ENCODE data around the gene SLC5A10. TPM values are rescaled to one million over a fixed set of nuclear protein-coding genes. Genes with fewer than 3 reads are reported as not detected.
"Not testable (repeated sequence)": the region's sequence is repeated elsewhere in the genome, so short reads cannot be mapped to it uniquely, and the experiment has no call there.

SLC5A10 gene
- total and polyA plus RNA-seq, 5 donors from 2014 or later: 0.05 to 0.23 (median 0.16) TPM; not detected in 1

DNA sequence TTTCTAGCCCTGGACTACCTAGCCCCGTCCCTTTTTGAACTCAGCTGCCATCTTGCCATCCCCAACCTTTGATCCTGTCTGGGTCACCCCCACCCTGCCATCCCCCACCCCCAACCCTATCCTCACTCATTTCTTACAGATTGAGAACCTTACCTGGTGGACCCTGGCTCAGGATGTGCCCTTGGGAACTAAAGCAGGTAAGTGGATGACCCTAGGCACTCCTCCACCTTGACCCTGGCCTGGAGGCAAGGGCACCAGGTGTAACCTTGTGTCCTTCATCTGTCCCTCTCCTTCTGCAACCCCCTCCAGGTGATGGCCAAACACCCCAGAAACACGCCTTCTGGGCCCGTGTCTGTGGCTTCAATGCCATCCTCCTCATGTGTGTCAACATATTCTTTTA, 68.1 kb downstream of the SLC5A10 start:
- ATAC-seq (ENCODE audit: low read depth in 2 of 2) (no peak), DNase-seq (no peak)
- Mint-ChIP-seq H3K36me3 (peaks cover 14% of the 10 kb centered on the region), H3K9me3 (no peaks in the 10 kb centered on the region), H3K4me3 (no peak overlapping the region), H3K4me1 (peaks cover 4 to 30% (median 11%) of the 10 kb centered on the region in 4 donors), H3K27ac (peak overlapping the region in 2 of 3 donors; percentile 20 to 80), H3K27me3 (no peaks in the 10 kb centered on the region)
- H3K4me3 ChIP-seq (ENCODE audit: low read depth, low read length): no peak overlapping the region
- H3K9me3 ChIP-seq (ENCODE audit: control insufficient read depth in 2 of 2, low read length in 2 of 2): no peaks in the 10 kb centered on the region
- no peaks in the 10 kb centered on the region for H3K27me3 ChIP-seq (ENCODE audit: control insufficient read depth, insufficient read depth, low read length)
- H3K4me1 ChIP-seq (ENCODE audit: control insufficient read depth, insufficient read depth, low read length, poor library complexity, severe bottlenecking): peaks cover 8% of the 10 kb centered on the region
- peaks cover 6% of the 10 kb centered on the region for H3K36me3 ChIP-seq (ENCODE audit: control insufficient read depth, insufficient read depth, low read length)
- no peak overlapping the region for H3K27ac ChIP-seq (ENCODE audit: insufficient read depth, low read length, poor library complexity, severe bottlenecking)

DNA sequence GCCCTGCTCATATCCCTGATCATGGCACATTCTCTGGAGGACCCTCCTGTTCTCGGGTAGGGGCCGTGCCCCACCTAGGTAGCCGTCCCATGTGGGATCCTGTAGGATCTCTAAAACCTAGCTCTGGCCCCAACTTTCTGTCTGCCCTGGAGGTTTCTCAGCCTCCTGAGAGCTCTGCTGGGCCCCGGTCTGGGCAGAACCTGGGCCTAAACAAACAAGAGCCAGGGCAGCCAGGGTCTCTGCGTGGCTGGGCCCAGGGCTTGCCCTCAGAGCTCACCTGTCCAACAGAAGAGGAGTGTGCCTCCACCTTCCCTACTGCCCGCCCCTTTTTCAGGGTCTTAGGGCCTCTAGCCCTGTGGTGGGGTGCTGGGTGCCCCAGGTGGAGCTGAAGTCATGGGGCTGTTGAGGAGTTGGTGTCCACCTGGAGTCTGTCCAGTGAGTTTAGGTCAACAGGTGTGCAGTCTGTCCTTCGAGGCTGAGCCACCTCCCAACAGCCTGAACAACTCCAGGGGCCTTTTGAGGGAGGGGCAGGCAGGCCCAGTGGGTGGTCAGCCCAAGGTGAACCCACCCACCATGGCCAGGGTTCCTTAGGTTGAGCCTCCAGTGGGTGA, 69.2 kb downstream of the SLC5A10 start:
- not testable (repeated sequence) for H3K4me1 ChIP-seq (ENCODE audit: control insufficient read depth, insufficient read depth, low read length, poor library complexity, severe bottlenecking); H3K4me3 Mint-ChIP-seq; H3K9me3 Mint-ChIP-seq; ATAC-seq (ENCODE audit: low read depth in 2 of 2); H3K27me3 Mint-ChIP-seq; H3K36me3 ChIP-seq (ENCODE audit: control insufficient read depth, insufficient read depth, low read length); H3K4me3 ChIP-seq (ENCODE audit: low read depth, low read length); H3K9me3 ChIP-seq (ENCODE audit: control insufficient read depth in 2 of 2, low read length in 2 of 2); H3K27ac ChIP-seq (ENCODE audit: insufficient read depth, low read length, poor library complexity, severe bottlenecking); H3K27me3 ChIP-seq (ENCODE audit: control insufficient read depth, insufficient read depth, low read length); DNase-seq
- peak overlapping the region in 1 of 3 donors; percentile 26 for H3K27ac Mint-ChIP-seq
- H3K36me3 Mint-ChIP-seq: peaks cover 14% of the 10 kb centered on the region
- H3K4me1 Mint-ChIP-seq: peaks cover 4 to 27% (median 9%) of the 10 kb centered on the region in 4 donors

DNA sequence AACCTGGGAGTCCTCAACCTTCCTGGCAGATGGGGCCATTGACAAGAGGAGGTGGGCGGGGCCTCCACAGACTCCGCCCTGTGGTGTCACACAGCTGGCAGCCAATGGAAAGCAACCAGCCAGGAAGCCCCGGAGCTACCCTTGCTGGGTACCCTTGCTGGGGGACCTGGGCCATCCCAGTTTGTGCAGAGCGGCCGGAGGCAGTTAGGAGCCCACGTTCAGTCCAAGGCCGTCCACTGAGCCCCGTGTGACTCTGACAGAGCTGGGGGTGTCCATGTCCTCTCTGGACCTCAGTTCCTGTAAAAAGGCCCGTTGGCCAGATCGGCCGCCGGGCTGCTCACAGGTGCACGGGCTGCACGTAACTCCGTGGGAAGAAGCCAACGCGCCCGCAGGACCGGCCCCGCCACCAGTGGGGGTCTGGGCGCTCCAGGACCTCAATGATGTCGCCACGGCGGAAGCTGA, 69.7 kb downstream of the SLC5A10 start:
- no peak overlapping the region for H3K4me3 Mint-ChIP-seq
- H3K36me3 Mint-ChIP-seq: peaks cover 14% of the 10 kb centered on the region
- no peaks in the 10 kb centered on the region for H3K27me3 Mint-ChIP-seq
- H3K9me3 ChIP-seq (ENCODE audit: control insufficient read depth in 2 of 2, low read length in 2 of 2): no peaks in the 10 kb centered on the region
- H3K27ac ChIP-seq (ENCODE audit: insufficient read depth, low read length, poor library complexity, severe bottlenecking): no peak overlapping the region
- H3K4me1 Mint-ChIP-seq: peaks cover 4 to 27% (median 9%) of the 10 kb centered on the region in 4 donors
- no peaks in the 10 kb centered on the region for H3K9me3 Mint-ChIP-seq
- no peaks in the 10 kb centered on the region for H3K27me3 ChIP-seq (ENCODE audit: control insufficient read depth, insufficient read depth, low read length)
- peaks cover 8% of the 10 kb centered on the region for H3K4me1 ChIP-seq (ENCODE audit: control insufficient read depth, insufficient read depth, low read length, poor library complexity, severe bottlenecking)
- H3K36me3 ChIP-seq (ENCODE audit: control insufficient read depth, insufficient read depth, low read length): peaks cover 6% of the 10 kb centered on the region
- peak in 2 of 3 donors; percentile 18 to 36 for DNase-seq
- ATAC-seq (ENCODE audit: low read depth in 2 of 2): no peak
- H3K4me3 ChIP-seq (ENCODE audit: low read depth, low read length): no peak overlapping the region
- peak overlapping the region in 1 of 3 donors; percentile 26 for H3K27ac Mint-ChIP-seq

DNA sequence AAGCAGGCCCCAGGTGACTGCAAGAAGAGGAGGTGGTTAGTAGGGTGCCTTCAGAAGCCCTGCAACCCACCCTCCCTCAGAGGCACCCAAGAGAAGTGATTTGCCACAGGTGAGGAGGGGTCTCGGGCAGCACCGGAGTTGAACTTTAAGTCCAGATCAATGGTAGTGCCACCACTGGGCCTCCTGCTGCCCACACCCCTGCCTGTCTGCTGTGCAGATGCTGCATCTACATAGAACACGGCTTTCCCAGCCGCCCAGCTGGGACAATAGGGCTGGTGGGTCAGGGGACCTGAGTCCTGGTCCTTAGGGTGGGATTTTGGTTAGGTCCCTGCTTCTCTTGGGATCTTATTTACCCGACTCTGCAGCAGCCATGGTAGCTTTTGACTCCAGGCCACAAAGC, 70.2 kb downstream of the SLC5A10 start:
- Mint-ChIP-seq H3K36me3 (peaks cover 14% of the 10 kb centered on the region), H3K4me1 (peaks cover 4 to 23% (median 9%) of the 10 kb centered on the region in 4 donors), H3K9me3 (no peaks in the 10 kb centered on the region), H3K27ac (no peak overlapping the region), H3K4me3 (no peak overlapping the region), H3K27me3 (no peaks in the 10 kb centered on the region)
- H3K36me3 ChIP-seq (ENCODE audit: control insufficient read depth, insufficient read depth, low read length): peaks cover 6% of the 10 kb centered on the region
- H3K27me3 ChIP-seq (ENCODE audit: control insufficient read depth, insufficient read depth, low read length): no peaks in the 10 kb centered on the region
- H3K9me3 ChIP-seq (ENCODE audit: control insufficient read depth in 2 of 2, low read length in 2 of 2): no peaks in the 10 kb centered on the region
- H3K4me3 ChIP-seq (ENCODE audit: low read depth, low read length): no peak overlapping the region
- ATAC-seq (ENCODE audit: low read depth in 2 of 2) (no peak), DNase-seq (no peak)
- H3K4me1 ChIP-seq (ENCODE audit: control insufficient read depth, insufficient read depth, low read length, poor library complexity, severe bottlenecking): peaks cover 8% of the 10 kb centered on the region
- no peak overlapping the region for H3K27ac ChIP-seq (ENCODE audit: insufficient read depth, low read length, poor library complexity, severe bottlenecking)

DNA sequence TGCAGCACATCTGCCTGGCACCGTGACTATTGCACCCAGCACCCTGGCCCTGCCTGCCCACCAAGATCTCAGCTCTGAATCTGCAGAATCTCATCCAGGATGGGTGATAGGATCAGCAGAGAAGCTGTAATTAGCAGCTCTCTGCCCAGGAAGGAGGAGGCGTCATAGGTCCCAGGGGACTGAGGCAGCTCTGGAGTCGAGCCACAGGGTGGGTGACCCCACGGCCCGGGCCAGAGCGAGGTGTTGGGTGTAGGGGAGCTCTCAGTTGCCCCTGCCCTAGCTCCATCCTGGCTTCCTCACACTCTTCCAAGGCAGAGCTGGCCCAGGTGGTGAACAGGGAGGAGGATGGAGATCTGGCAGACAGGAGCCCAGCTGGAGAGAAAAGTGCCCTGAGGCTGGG, 70.8 kb downstream of the SLC5A10 start:
- H3K27me3 ChIP-seq (ENCODE audit: control insufficient read depth, insufficient read depth, low read length): no peaks in the 10 kb centered on the region
- H3K4me3 Mint-ChIP-seq: no peak overlapping the region
- H3K27ac Mint-ChIP-seq: peak overlapping the region in 1 of 3 donors; percentile 79
- H3K36me3 Mint-ChIP-seq: peaks cover 14% of the 10 kb centered on the region
- no peaks in the 10 kb centered on the region for H3K27me3 Mint-ChIP-seq
- no peaks in the 10 kb centered on the region for H3K9me3 Mint-ChIP-seq
- DNase-seq (no peak), ATAC-seq (ENCODE audit: low read depth in 2 of 2) (no peak)
- H3K36me3 ChIP-seq (ENCODE audit: control insufficient read depth, insufficient read depth, low read length): peaks cover 6% of the 10 kb centered on the region
- H3K4me3 ChIP-seq (ENCODE audit: low read depth, low read length): no peak overlapping the region
- H3K27ac ChIP-seq (ENCODE audit: insufficient read depth, low read length, poor library complexity, severe bottlenecking): no peak overlapping the region
- H3K4me1 ChIP-seq (ENCODE audit: control insufficient read depth, insufficient read depth, low read length, poor library complexity, severe bottlenecking): peaks cover 8% of the 10 kb centered on the region
- H3K4me1 Mint-ChIP-seq: peaks cover 4 to 21% (median 9%) of the 10 kb centered on the region in 4 donors
- no peaks in the 10 kb centered on the region for H3K9me3 ChIP-seq (ENCODE audit: control insufficient read depth in 2 of 2, low read length in 2 of 2)

DNA sequence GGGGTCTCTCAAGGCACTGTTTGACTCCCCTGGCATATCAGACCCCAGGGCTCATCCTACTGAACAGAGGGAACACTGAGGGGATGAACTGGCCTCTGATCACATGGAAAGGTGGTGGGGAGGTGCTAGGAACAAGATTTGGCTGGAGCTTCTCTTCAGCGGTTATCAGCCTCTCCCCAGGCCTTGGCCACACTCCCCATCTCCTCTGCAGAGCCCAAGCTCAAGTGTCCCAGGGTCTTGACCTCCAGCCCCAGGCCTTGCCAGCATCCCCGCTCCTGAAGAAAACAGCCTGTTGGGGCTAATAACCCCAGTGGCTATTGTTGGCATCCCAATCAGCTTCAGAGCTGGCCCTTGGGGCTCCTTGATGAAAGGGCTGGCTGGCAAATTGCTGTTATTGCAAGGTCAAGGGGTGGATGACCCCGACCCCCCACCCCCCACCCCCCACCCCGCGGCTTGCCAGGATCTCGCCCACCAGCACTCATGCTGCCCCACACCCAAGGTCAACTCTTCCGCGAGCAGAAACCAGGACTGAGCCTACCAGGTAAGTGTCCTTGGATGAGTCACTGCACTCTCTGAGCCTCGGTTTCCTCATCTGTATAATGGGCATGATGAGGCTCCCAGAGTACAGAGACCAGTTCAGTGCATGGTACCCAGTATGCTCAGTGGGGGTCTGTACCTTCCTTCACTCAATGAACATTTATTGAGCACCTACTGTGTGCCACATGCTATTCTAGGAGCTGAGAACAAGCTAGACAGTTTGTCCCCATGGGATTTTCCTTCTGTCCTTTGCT, 71.4 kb downstream of the SLC5A10 start:
- no peaks in the 10 kb centered on the region for H3K27me3 Mint-ChIP-seq
- peak overlapping the region in 2 of 4 donors; percentile 19 to 78 for H3K4me3 Mint-ChIP-seq
- Histone ChIP-seq H3K27me3 (ENCODE audit: control insufficient read depth, insufficient read depth, low read length) (no peaks in the 10 kb centered on the region), H3K4me3 (ENCODE audit: low read depth, low read length) (no peak overlapping the region), H3K36me3 (ENCODE audit: control insufficient read depth, insufficient read depth, low read length) (peaks cover 6% of the 10 kb centered on the region), H3K9me3 (ENCODE audit: control insufficient read depth in 2 of 2, low read length in 2 of 2) (no peaks in the 10 kb centered on the region), H3K27ac (ENCODE audit: insufficient read depth, low read length, poor library complexity, severe bottlenecking) (peak overlapping the region; percentile 33), H3K4me1 (ENCODE audit: control insufficient read depth, insufficient read depth, low read length, poor library complexity, severe bottlenecking) (peaks cover 8% of the 10 kb centered on the region)
- no peaks in the 10 kb centered on the region for H3K9me3 Mint-ChIP-seq
- no peak for DNase-seq
- H3K27ac Mint-ChIP-seq: peak overlapping the region in 2 of 3 donors; percentile 81 to 92
- peaks cover 14% of the 10 kb centered on the region for H3K36me3 Mint-ChIP-seq
- no peak for ATAC-seq (ENCODE audit: low read depth in 2 of 2)
- H3K4me1 Mint-ChIP-seq: peaks cover 4 to 21% (median 9%) of the 10 kb centered on the region in 4 donors

DNA sequence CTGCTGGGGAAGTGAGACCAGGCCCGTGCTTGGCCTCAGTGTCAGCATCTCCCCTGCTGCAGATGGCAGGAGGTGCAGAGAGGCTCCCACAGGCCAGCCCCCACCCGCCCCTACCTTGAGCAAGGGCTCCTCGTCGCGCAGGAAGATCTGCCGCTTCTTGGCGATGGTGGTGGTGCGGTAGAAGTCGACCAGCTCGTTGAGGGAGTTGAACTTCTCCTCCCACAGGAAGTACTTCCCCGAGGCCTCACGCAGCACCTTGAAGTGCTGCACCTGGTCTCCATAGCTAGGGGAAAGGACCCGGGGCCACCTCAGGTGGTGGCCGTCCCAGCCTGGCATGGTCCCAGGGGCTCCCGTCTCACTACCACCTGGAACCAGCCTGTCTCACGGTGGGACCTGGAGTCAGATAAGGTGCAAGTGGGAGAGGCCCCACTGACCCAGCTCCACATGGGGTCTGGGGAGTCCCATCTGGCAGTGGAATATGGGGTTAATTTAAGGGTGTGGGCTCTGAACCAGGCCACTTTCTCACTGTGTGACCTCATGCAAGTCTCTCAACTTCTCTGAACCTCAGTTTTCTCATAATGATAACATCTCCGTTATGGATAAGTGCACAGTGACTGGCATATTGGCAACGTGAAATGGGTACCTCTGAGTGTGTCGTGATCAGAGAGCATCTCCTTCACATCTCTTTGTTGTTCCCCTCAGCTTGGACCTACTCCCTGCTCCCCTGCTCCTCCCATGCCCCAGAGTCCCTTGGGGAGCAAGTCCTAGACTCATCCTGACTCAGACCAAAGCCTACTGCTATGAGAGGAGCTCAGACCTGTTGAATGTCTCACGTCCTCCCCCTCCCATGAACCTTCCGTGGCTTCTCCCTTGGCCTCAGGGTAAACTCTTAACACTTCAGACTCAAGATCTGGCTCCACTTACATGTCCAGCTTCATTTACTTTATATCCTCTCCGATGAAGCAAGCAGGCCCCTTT, 72.4 kb downstream of the SLC5A10 start:
- no peaks in the 10 kb centered on the region for H3K9me3 ChIP-seq (ENCODE audit: control insufficient read depth in 2 of 2, low read length in 2 of 2)
- DNase-seq (peak in 2 of 3 donors; percentile 14 to 49), ATAC-seq (ENCODE audit: low read depth in 2 of 2) (peak; percentile 65 to 68)
- peak overlapping the region; percentile 33 for H3K27ac ChIP-seq (ENCODE audit: insufficient read depth, low read length, poor library complexity, severe bottlenecking)
- Mint-ChIP-seq H3K27me3 (no peaks in the 10 kb centered on the region), H3K4me3 (peak overlapping the region; percentile 19 to 78 (median 42)), H3K27ac (peak overlapping the region; percentile 81 to 95 (median 92)), H3K36me3 (peaks cover 14% of the 10 kb centered on the region), H3K9me3 (no peaks in the 10 kb centered on the region), H3K4me1 (peaks cover 4 to 21% (median 9%) of the 10 kb centered on the region in 4 donors)
- no peak overlapping the region for H3K4me3 ChIP-seq (ENCODE audit: low read depth, low read length)
- peaks cover 6% of the 10 kb centered on the region for H3K36me3 ChIP-seq (ENCODE audit: control insufficient read depth, insufficient read depth, low read length)
- H3K4me1 ChIP-seq (ENCODE audit: control insufficient read depth, insufficient read depth, low read length, poor library complexity, severe bottlenecking): peaks cover 8% of the 10 kb centered on the region
- no peaks in the 10 kb centered on the region for H3K27me3 ChIP-seq (ENCODE audit: control insufficient read depth, insufficient read depth, low read length)

All from CD4-positive, CD25-positive, alpha-beta regulatory T cell (primary cell).